Neural cell (in vitro differentiated cells): ENCODE data around the gene MTA1. TPM values are rescaled to one million over a fixed set of nuclear protein-coding genes. Genes with fewer than 3 reads are reported as not detected.

Experiments
- H2AFZ ChIP-seq: fragments of 200-600, 300-800 bp; sonication (generic), shearing (Covaris generic); 2 replicates; pipeline ENCODE4 v1.6.0; 2014; ENCODE audit warnings: low read depth, mild to moderate bottlenecking, antibody characterized with exemption, low read length, moderate library complexity
- H3F3A ChIP-seq: fragments of 200-600 bp; shearing (Covaris generic); 2 replicates; pipeline ENCODE4 v1.6.1; 2016; ENCODE audit warnings: mild to moderate bottlenecking, moderate library complexity, mixed read lengths, antibody characterized with exemption, low read length; ENCODE audit not compliant: insufficient read depth, poor library complexity, severe bottlenecking
- H3K27ac ChIP-seq: fragments of 200-600, 300-800 bp; sonication (generic), shearing (Covaris generic); 2 replicates; pipeline ENCODE4 v1.5.1; 2014; ENCODE audit warnings: mild to moderate bottlenecking, low read length, moderate library complexity
- H3K27me3 ChIP-seq: fragments of 300-800, 200-600 bp; sonication (generic), shearing (Covaris generic); 2 replicates; pipeline ENCODE4 v1.6.0; 2014; ENCODE audit warnings: mild to moderate bottlenecking, low read depth, low read length, moderate library complexity; ENCODE audit not compliant: insufficient read depth
- H3K36me3 ChIP-seq: fragments of 300-800, 200-600 bp; sonication (generic), shearing (Covaris generic); 2 replicates; pipeline ENCODE4 v1.5.1; 2014; ENCODE audit warnings: mild to moderate bottlenecking, antibody characterized with exemption, low read length, moderate library complexity; ENCODE audit not compliant: insufficient read depth
- H3K4me2 ChIP-seq: fragments of 300-800, 200-600 bp; sonication (generic), shearing (Covaris generic); 2 replicates; pipeline ENCODE4 v1.6.0; 2014; ENCODE audit warnings: mild to moderate bottlenecking, low read length
- H3K4me3 ChIP-seq: fragments of 300-800, 200-600 bp; sonication (generic), shearing (Covaris generic); 2 replicates; pipeline ENCODE4 v1.5.1; 2014; ENCODE audit warnings: mild to moderate bottlenecking, low read length, moderate library complexity
- H3K79me2 ChIP-seq: fragments of 200-600 bp; shearing (Covaris generic); replicated peaks from 2 replicates; pipeline ENCODE4 v1.6.0; 2014; ENCODE audit warnings: mild to moderate bottlenecking, low read length, moderate library complexity; ENCODE audit not compliant: insufficient read depth
- H3K9ac ChIP-seq: fragments of 300-800, 200-600 bp; sonication (generic), shearing (Covaris generic); 2 replicates; pipeline ENCODE4 v1.6.1; 2016; ENCODE audit warnings: mild to moderate bottlenecking, low read length, mixed read lengths
- H3K9me2 ChIP-seq: fragments of 200-600 bp; shearing (Covaris generic); 2 replicates; pipeline ENCODE4 v1.6.1; 2016; ENCODE audit warnings: mild to moderate bottlenecking, low read length, mixed read lengths; ENCODE audit not compliant: insufficient read depth
- H3K9me3 ChIP-seq: fragments of 200-600, 300-800 bp; sonication (generic), shearing (Covaris generic); 2 replicates; pipeline ENCODE4 v1.6.1; 2016; ENCODE audit warnings: mild to moderate bottlenecking, mixed run types, low read length, moderate library complexity, mixed read lengths
- H4K20me1 ChIP-seq: fragments of 200-600 bp; shearing (Covaris generic); 2 replicates; pipeline ENCODE4 v1.6.1; 2016; ENCODE audit warnings: mild to moderate bottlenecking, mixed run types; ENCODE audit not compliant: insufficient read depth
- CTCF ChIP-seq: fragments of 450-650 bp; IDR thresholded peaks from 2 replicates; pipeline ENCODE4 v1.5.1; 2014; ENCODE audit warnings: antibody characterized with exemption, mild to moderate bottlenecking, moderate library complexity; ENCODE audit not compliant: poor library complexity, severe bottlenecking
- EP300 ChIP-seq: fragments of 450-650 bp; conservative IDR thresholded peaks from 2 replicates; pipeline ENCODE4 v1.6.1; 2014; ENCODE audit warnings: antibody characterized with exemption, mild to moderate bottlenecking, moderate library complexity; ENCODE audit not compliant: poor library complexity, severe bottlenecking
- EZH2 ChIP-seq: fragments of 200-600, 300-800 bp; shearing (Covaris generic), sonication (generic); IDR thresholded peaks from 2 replicates; pipeline ENCODE4 v1.6.1; 2014; ENCODE audit warnings: antibody characterized with exemption, low read length, borderline replicate concordance, mild to moderate bottlenecking; ENCODE audit not compliant: insufficient read depth, poor library complexity, severe bottlenecking
- MXI1 ChIP-seq: fragments of 450-650 bp; conservative IDR thresholded peaks from 2 replicates; pipeline ENCODE4 v1.6.1; 2014; ENCODE audit warnings: antibody characterized with exemption, mild to moderate bottlenecking; ENCODE audit not compliant: poor library complexity, severe bottlenecking
- POLR2AphosphoS5 ChIP-seq: IDR thresholded peaks from 2 replicates; pipeline ENCODE4 v1.6.1; 2012
- RAD21 ChIP-seq: fragments of 450-650 bp; conservative IDR thresholded peaks from 2 replicates; pipeline ENCODE4 v1.6.1; 2014; ENCODE audit warnings: antibody characterized with exemption, mild to moderate bottlenecking, moderate library complexity
- REST ChIP-seq: IDR thresholded peaks from 2 replicates; pipeline ENCODE4 v1.6.1; 2012; ENCODE audit warnings: borderline replicate concordance
- SMC3 ChIP-seq: fragments of 450-650 bp; conservative IDR thresholded peaks from 2 replicates; pipeline ENCODE4 v1.6.1; 2014; ENCODE audit warnings: antibody characterized with exemption, mild to moderate bottlenecking, moderate library complexity; ENCODE audit not compliant: poor library complexity
- TAF1 ChIP-seq: IDR thresholded peaks from 2 replicates; pipeline ENCODE4 v1.6.1; 2012; ENCODE audit warnings: low read depth
- polyA plus RNA-seq: library from polyadenylated mRNA; depleted of rRNA; stranded (reverse); fragments of >200 nt; gene quantifications from 2 replicates; pipeline ENCODE4 v1.2.3, GENCODE V29; 2014

Gene MTA1
- polyA plus RNA-seq, 1 donor from 2014 or later, result 94.0 TPM

- Histone ChIP-seq H3K9ac (no peak overlapping the region), H3K4me3 (no peak overlapping the region), H2AFZ (no peak overlapping the region), H3F3A (no peaks in the 10 kb centered on the region), H4K20me1 (no peaks in the 10 kb centered on the region), H3K79me2 (no peaks in the 10 kb centered on the region), H3K36me3 (no peaks in the 10 kb centered on the region), H3K4me2 (no peak overlapping the region), H3K9me2 (no peaks in the 10 kb centered on the region), H3K27me3 (no peaks in the 10 kb centered on the region), H3K9me3 (no peaks in the 10 kb centered on the region), H3K27ac (no peak overlapping the region)
- no peak for TF ChIP-seq CTCF
- TF ChIP-seq TAF1, result no peak
- no peak for TF ChIP-seq REST
- no peak for TF ChIP-seq EP300
- no peak for TF ChIP-seq MXI1
- no peak for TF ChIP-seq RAD21
- no peak for TF ChIP-seq SMC3
- no peak for TF ChIP-seq POLR2AphosphoS5
- no peak for TF ChIP-seq EZH2
Observed at GRCh38 chr14:105499256-105500035, 79.8 kb downstream of the MTA1 start.

GRCh38 chr14:105500036-105500725 is 80.6 kb downstream of the MTA1 start:
- Histone ChIP-seq H3F3A (no peaks in the 10 kb centered on the region), H3K79me2 (no peaks in the 10 kb centered on the region), H3K27ac (no peak overlapping the region), H3K27me3 (no peaks in the 10 kb centered on the region), H3K4me2 (no peak overlapping the region), H2AFZ (no peak overlapping the region), H3K9me2 (no peaks in the 10 kb centered on the region), H3K9me3 (no peaks in the 10 kb centered on the region), H3K9ac (no peak overlapping the region), H4K20me1 (no peaks in the 10 kb centered on the region), H3K4me3 (no peak overlapping the region), H3K36me3 (no peaks in the 10 kb centered on the region)
- TF ChIP-seq CTCF, result no peak
- TF ChIP-seq MXI1, result no peak
- TF ChIP-seq REST, result no peak
- TF ChIP-seq TAF1, result no peak
- no peak for TF ChIP-seq POLR2AphosphoS5
- TF ChIP-seq SMC3, result no peak
- TF ChIP-seq EP300, result no peak
- TF ChIP-seq EZH2, result no peak
- no peak for TF ChIP-seq RAD21
